Fibroblast of villous mesenchyme (primary cell): Measurements from ENCODE around the gene SERINC5. TPM values are rescaled to one million over a fixed set of nuclear protein-coding genes. Genes with fewer than 3 reads are reported as not detected.

Experiments used
- DNase-seq: peaks from one replicate; pipeline ENCODE4 v3.0.0-alpha.2; 2010; ENCODE audit warnings: low read depth
- H3K4me3 ChIP-seq: 2 replicates; pipeline ENCODE4 v1.5.1; 2011; ENCODE audit warnings: low read depth, mild to moderate bottlenecking, low read length
- total RNA-seq: library from RNA; depleted of rRNA; stranded (reverse); fragments of >200 nt; gene quantifications from 2 replicates; pipeline ENCODE4 v1.2.3, GENCODE V29; 2012
- TF ChIP-seq, protein P1 (sequence below): IDR thresholded peaks from 2 replicates; pipeline ENCODE4 v1.5.1; 2012; ENCODE audit warnings: low read depth, mild to moderate bottlenecking, low read length; ENCODE audit not compliant: insufficient read depth

SERINC5 gene
- total RNA-seq, 1 donor = 13.8 TPM

DNA sequence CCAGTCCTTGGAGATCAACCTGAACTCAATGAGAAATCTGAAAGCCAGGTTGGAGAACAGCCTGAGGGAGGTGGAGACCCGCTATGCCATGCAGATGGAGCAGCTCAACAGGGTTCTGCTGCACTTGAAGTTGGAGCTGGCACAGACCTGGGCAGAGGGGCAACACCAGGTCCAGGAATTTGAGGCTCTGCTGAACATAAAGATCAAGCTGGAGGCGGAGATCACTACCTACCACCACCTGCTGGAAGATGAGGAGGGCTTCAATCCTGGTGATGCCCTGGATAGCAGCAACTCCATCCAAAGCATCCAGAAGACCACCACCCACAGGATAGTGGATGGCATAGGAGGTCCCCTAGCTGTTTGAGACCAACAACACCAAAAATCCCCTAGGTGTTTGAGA, 33.5 kb upstream of the SERINC5 start:
- no peak overlapping the region for H3K4me3 ChIP-seq
- DNase-seq = no peak
- TF ChIP-seq, protein P1, sequence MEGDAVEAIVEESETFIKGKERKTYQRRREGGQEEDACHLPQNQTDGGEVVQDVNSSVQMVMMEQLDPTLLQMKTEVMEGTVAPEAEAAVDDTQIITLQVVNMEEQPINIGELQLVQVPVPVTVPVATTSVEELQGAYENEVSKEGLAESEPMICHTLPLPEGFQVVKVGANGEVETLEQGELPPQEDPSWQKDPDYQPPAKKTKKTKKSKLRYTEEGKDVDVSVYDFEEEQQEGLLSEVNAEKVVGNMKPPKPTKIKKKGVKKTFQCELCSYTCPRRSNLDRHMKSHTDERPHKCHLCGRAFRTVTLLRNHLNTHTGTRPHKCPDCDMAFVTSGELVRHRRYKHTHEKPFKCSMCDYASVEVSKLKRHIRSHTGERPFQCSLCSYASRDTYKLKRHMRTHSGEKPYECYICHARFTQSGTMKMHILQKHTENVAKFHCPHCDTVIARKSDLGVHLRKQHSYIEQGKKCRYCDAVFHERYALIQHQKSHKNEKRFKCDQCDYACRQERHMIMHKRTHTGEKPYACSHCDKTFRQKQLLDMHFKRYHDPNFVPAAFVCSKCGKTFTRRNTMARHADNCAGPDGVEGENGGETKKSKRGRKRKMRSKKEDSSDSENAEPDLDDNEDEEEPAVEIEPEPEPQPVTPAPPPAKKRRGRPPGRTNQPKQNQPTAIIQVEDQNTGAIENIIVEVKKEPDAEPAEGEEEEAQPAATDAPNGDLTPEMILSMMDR = no peak

DNA sequence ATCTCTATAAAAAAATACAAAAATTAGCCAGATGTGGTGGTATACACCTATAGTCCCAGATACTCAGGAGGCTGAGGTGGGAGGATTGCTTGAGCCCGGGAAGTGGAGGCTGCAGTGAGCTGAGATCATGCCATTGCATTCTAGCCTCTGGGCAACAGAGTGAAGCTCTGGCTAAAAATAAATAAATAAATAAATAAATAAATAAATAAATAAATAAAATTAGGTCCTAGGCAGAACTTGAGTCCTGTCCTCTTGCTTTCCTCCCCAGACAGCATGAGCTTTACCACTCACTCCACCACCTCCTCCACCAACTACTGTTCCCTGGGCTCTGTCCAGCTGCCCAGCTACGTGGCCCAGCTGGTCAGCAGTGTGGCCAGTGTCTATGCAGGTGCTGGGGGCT, 32.3 kb upstream of the SERINC5 start:
- TF ChIP-seq, protein P1 = no peak
- no peak overlapping the region for H3K4me3 ChIP-seq
- DNase-seq = no peak

DNA sequence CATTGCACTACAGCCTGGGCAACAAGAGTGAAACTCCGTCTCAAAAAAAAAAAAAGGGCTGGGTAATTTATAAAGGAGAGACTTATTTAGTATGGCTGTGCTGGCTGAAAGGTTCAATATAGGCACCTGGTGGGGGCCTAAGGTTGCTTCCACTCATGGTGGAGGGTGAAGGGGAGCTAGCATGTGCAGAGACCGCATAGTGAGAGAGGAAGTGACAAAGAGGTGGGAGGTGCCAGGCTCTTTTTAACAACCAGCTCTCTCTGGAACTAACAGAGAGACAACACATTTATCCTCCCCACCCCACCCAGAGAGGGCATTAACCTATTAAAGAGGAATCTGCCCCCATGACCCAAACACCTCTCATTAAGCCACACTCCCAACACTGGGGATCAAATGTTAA, 28.9 kb upstream of the SERINC5 start:
- TF ChIP-seq, protein P1 = no peak
- H3K4me3 ChIP-seq = no peak overlapping the region
- DNase-seq = no peak

DNA sequence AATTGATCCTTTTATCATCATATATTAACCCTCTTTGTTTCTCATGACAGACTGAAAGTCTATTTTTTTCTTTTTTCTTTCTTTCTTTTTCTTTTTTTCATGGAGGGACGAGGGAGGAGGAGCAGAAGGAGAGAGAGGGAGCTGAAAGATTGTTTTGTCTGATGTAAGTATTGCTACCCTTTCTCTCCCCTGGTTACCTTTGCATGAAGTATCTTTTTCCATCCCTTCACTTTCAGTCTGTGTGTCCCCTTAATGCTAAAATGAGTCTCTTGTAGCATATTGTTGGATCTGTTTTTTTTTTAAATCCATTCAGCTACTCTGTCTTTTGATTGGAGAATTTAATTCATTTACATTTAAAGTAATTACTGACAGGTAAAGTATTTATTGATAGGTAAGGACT, 27.5 kb upstream of the SERINC5 start:
- H3K4me3 ChIP-seq = no peak overlapping the region
- TF ChIP-seq, protein P1 = no peak
- no peak for DNase-seq

DNA sequence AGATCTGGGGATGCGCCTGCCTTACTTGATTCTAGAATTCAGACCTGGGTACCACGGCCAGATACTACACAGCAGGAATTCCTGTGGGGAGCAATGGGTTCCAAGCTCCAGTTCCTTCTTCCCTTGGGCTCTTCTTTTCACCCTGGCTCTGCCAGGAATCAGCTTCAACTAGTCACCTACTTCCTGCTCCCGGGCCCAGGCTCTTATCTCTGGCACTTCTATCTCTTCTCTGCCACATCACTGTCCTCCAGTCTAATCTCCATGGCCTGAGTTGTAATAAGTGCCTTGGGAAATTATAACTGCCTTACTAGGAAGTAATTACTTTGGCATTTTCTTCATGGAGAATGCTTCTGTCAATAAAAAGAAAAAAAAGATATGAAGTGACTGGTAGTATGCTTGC, 26.2 kb upstream of the SERINC5 start:
- no peak for DNase-seq
- no peak overlapping the region for H3K4me3 ChIP-seq
- TF ChIP-seq, protein P1 = no peak

DNA sequence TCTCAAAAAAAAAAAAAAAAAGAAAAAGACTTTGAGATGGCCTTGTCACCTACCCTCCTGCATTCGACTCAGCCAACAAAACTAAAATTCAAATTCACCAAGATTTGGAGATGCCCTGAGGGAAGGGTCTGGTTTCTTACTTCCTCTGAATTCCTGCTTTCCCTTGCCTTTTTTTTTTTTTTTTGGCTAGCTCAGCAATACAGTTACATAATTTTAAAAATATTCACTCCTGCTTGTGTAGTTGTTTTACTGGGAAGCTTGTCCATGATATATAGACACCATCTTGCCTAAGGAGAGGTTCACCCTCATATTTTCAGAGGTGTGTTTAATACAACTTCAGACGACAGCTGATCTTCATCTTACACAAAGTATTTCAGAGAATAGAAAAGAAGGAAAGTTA, 21.3 kb upstream of the SERINC5 start:
- no peak overlapping the region for H3K4me3 ChIP-seq
- TF ChIP-seq, protein P1 = no peak
- no peak for DNase-seq

DNA sequence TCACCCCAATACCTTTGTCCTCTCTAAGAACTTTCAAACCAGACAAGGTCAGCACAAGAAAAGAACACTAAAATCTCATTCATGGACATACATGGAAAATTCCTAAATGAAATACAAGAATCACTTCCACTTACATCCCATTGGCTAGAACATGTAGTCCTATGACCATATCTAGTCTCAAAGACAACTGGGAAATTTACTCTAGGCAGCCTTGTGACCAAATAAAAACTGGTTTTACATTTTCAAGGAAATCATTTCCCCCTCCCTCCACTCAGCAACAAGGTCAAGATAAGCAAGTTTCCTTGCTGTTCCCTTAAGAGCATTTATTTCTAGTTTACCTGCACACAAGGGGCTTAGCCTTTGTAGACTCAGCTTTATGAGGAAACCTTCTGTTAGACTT, 20.3 kb upstream of the SERINC5 start:
- no peak overlapping the region for H3K4me3 ChIP-seq
- TF ChIP-seq, protein P1 = no peak
- no peak for DNase-seq
